ENCODE measurements around the gene MAP2K4. TPM values are rescaled to one million over a fixed set of nuclear protein-coding genes. Genes with fewer than 3 reads are reported as not detected.
A peak's percentile ranks its signal among the peaks of the same experiment; 100 is the strongest.

The MAP2K4 gene
- total and polyA plus RNA-seq, 2 of the 4 experiments (the other 2 are of a cell fraction) = 14.5 to 32.6 TPM

- Histone ChIP-seq H3K27ac (ENCODE audit: insufficient read depth, low read length) (no peak overlapping the region), H3K4me1 (ENCODE audit: control insufficient read depth, insufficient read depth, low read length) (no peaks in the 10 kb centered on the region), H3K9me3 (ENCODE audit: control insufficient read depth, insufficient read depth, low read length) (no peaks in the 10 kb centered on the region), H2AK5ac (ENCODE audit: low read depth, low read length) (no peak overlapping the region), H2BK5ac (ENCODE audit: low read depth, low read length, poor library complexity, severe bottlenecking) (no peak overlapping the region), H2AFZ (replicated peaks; ENCODE audit: low read length, poor library complexity) (no peak overlapping the region), H2BK20ac (ENCODE audit: low read depth, low read length) (no peak overlapping the region), H2BK120ac (ENCODE audit: low read depth, low read length) (no peak overlapping the region), H4K5ac (ENCODE audit: low read depth, low read length) (no peak overlapping the region), H3K56ac (ENCODE audit: extremely low read depth, insufficient read depth, low read length) (no peak overlapping the region), H4K8ac (ENCODE audit: low read depth in 2 of 2, low read length in 2 of 2) (no peak overlapping the region), H3K9me1 (ENCODE audit: insufficient read depth, low read length) (no peaks in the 10 kb centered on the region), H4K20me1 (ENCODE audit: insufficient read depth, low read length) (no peaks in the 10 kb centered on the region), H3K79me1 (ENCODE audit: low read depth in 1 of 2, low read length in 2 of 2) (no peaks in the 10 kb centered on the region), H3K4me2 (ENCODE audit: low read depth, low read length) (no peak overlapping the region; the same call in 1 of the 2 replicates), H2BK15ac (ENCODE audit: low read depth, low read length) (no peak overlapping the region), H3K9ac (ENCODE audit: low read depth, low read length) (no peak overlapping the region), H3K4ac (ENCODE audit: low read depth, low read length) (no peak overlapping the region), H3K23ac (ENCODE audit: low read depth, low read length) (no peak overlapping the region), H3K14ac (replicated peaks; ENCODE audit: low read depth, low read length) (no peak overlapping the region), H3K18ac (ENCODE audit: low read depth, low read length) (no peak overlapping the region), H3K27me3 (ENCODE audit: control insufficient read depth, insufficient read depth, low read length) (no peaks in the 10 kb centered on the region), H3K36me3 (ENCODE audit: control insufficient read depth, insufficient read depth, low read length) (peaks cover 21% of the 10 kb centered on the region), H4K91ac (ENCODE audit: insufficient read depth, low read depth, low read length) (no peak overlapping the region), H3K4me3 (ENCODE audit: insufficient read depth, low read depth, low read length) (no peak overlapping the region), H2AK9ac (replicated peaks; ENCODE audit: low read depth, low read length, poor library complexity) (no peak overlapping the region)
- intact Hi-C loops (cut with micrococcal nuclease) = loop anchor here (5.0 kb wide), 1 partner anchor 1339 kb away; no protein-coding TSS in a partner anchor
- no peak for DNase-seq
- WGBS, 2 experiments (ENCODE audit: extremely low coverage in 2 of 2, insufficient read length in 1 of 2) = no CpG with 5 or more reads among the region's 4 CpGs
- ChIA-PET POLR2A (ENCODE audit: unreplicated experiment) (interaction anchor here (1.5 kb wide), 1 partner anchor 11 kb away, joined by 4 read pairs; the partner anchor contains the start of gene ZNF18), CTCF (interaction anchor here (0.6 to 1.4 kb wide), 6 partner anchors 9 to 1339 kb away, joined by 3 to 8 read pairs (median 4); partner anchors contain the start of gene ZNF18)
- 0 out of 2 replicates have a peak, but pooled peaks have one; percentile 16 for ATAC-seq (ENCODE audit: low read depth)
- in situ Hi-C loops (cut with MboI; ENCODE audit: low sequenced_read_pairs) = loop anchor here (10.0 to 25.0 kb wide), 2 partner anchors 1112 to 1324 kb away; partner anchors contain the start of gene MYH3
- dilution Hi-C loops (cut with HindIII; ENCODE audit: low sequenced_read_pairs, unreplicated experiment) = no loop called here
- BruUV-seq (replicated peaks) = no TSS peak
- TF ChIP-seq NFE2L2 (IDR thresholded peaks at IDR 0.05; ENCODE audit: low read depth, low read length) (no peak), MAZ (IDR thresholded peaks at IDR 0.05; ENCODE audit: borderline replicate concordance, low read depth, low read length) (no peak), FOS (IDR thresholded peaks at IDR 0.05; ENCODE audit: low read depth, low read length) (no peak)
Measured at GRCh38 chr17:11986179-11986941, 34.3 kb upstream of the MAP2K4 start.

Measured in IMR-90 (cell line).